Stomach (tissue), 4 donors: ENCODE data around the gene PARVG.

Source experiments
- POLR2A ChIP-seq, 4 donors: fragments of 450-650 bp; IDR thresholded peaks; one replicate each; pipeline ENCODE4 v1.6.1; 2016; ENCODE audit warnings: antibody characterized with exemption in 4 of 4, control low read depth in 2 of 4, mild to moderate bottlenecking in 1 of 4, moderate library complexity in 1 of 4
- POLR2AphosphoS5 ChIP-seq, 3 donors: sonication (generic); formaldehyde crosslinking; IDR thresholded peaks; one replicate each; pipeline ENCODE4 v1.6.1; 2016; ENCODE audit warnings: antibody characterized with exemption in 3 of 3
- TF ChIP-seq, protein P1 (sequence below), 7 experiments: fragments of 450-650 bp in 4 of 7; fragments of 200-600 bp in 3 of 7; sonication (generic) in 3 of 7; IDR thresholded peaks; one replicate each; pipeline ENCODE4 v1.5.1; 2016 to 2019; ENCODE audit warnings: antibody characterized with exemption in 7 of 7, control low read depth in 2 of 7, mild to moderate bottlenecking in 1 of 7

DNA sequence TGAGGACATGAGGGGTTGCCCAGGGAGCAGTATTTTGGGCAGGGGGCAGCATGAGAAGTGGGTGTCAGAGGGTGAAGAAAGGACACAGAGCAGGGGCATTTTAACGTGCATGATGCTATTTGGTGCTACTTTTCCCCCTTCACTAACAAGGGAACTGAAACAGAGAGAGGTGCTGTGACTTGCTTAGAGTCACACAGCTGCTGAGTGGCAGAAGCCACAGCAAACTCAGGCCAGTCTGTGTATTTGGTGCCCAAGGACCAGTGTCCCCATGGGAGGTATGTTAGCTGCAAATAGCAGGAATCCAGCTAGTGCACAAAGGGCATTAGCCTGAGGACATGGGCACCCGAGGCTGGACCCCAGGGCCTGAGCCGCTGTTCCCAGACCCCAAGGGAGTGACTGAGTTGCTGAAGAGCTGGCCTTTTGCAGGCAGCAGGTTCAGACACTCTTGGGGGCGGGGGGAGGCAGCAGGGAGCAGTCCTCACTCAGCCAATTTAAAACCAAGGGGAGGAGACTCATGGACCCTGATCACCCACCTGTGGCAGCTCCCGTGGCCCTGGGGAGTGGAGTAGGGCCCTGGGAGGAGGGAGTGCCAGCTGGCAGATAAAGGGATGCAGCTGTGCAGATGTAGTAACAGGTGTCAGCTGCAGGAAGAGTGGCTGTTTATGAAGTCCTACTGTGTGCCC lies 14.6 kb downstream of the PARVG start:
- TF ChIP-seq, protein P1, sequence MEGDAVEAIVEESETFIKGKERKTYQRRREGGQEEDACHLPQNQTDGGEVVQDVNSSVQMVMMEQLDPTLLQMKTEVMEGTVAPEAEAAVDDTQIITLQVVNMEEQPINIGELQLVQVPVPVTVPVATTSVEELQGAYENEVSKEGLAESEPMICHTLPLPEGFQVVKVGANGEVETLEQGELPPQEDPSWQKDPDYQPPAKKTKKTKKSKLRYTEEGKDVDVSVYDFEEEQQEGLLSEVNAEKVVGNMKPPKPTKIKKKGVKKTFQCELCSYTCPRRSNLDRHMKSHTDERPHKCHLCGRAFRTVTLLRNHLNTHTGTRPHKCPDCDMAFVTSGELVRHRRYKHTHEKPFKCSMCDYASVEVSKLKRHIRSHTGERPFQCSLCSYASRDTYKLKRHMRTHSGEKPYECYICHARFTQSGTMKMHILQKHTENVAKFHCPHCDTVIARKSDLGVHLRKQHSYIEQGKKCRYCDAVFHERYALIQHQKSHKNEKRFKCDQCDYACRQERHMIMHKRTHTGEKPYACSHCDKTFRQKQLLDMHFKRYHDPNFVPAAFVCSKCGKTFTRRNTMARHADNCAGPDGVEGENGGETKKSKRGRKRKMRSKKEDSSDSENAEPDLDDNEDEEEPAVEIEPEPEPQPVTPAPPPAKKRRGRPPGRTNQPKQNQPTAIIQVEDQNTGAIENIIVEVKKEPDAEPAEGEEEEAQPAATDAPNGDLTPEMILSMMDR (IDR thresholded peaks at IDR 0.05): no peak
- TF ChIP-seq POLR2A (IDR thresholded peaks at IDR 0.05) (no peak), POLR2AphosphoS5 (IDR thresholded peaks at IDR 0.05) (no peak)
